ENCODE results near the gene MIPOL1. TPM values are rescaled to one million over a fixed set of nuclear protein-coding genes. Genes with fewer than 3 reads are reported as not detected.
"Not testable (repeated sequence)": the region's sequence is repeated elsewhere in the genome, so short reads cannot be mapped to it uniquely, and the experiment has no call there.

Gene MIPOL1
- total RNA-seq, 1 donor from 2014 or later, result 2.8 TPM

GRCh38 chr14:37501877-37502276, 304.1 kb downstream of the MIPOL1 start:
- DNase-seq (ENCODE audit: low spot score), result no peak
- no peak for ATAC-seq

- DNase-seq (ENCODE audit: low spot score) (no peak), ATAC-seq (no peak)
Observed at GRCh38 chr14:37508503-37508902, 310.8 kb downstream of the MIPOL1 start.

GRCh38 chr14:37512173-37512572, 314.4 kb downstream of the MIPOL1 start:
- ATAC-seq, result no peak
- DNase-seq (ENCODE audit: low spot score), result no peak

- ATAC-seq, result no peak
- no peak for DNase-seq (ENCODE audit: low spot score)
Observed at GRCh38 chr14:37515771-37516170, 318.0 kb downstream of the MIPOL1 start.

- ATAC-seq, result no peak
- no peak for DNase-seq (ENCODE audit: low spot score)
Observed at GRCh38 chr14:37526994-37527393, 329.3 kb downstream of the MIPOL1 start.

GRCh38 chr14:37539992-37540391, 342.3 kb downstream of the MIPOL1 start:
- DNase-seq (ENCODE audit: low spot score) (no peak), ATAC-seq (no peak)

- no peak for DNase-seq (ENCODE audit: low spot score)
- ATAC-seq, result no peak
Observed at GRCh38 chr14:37544407-37544806, 346.7 kb downstream of the MIPOL1 start.

- DNase-seq (ENCODE audit: low spot score), result no peak
- no peak for ATAC-seq
Observed at GRCh38 chr14:37545174-37545573, 347.4 kb downstream of the MIPOL1 start.

GRCh38 chr14:37546621-37547447, 349.1 kb downstream of the MIPOL1 start:
- DNase-seq (ENCODE audit: low spot score), result peak; percentile 50
- peak; percentile 95 for ATAC-seq

GRCh38 chr14:37550511-37550910, 352.8 kb downstream of the MIPOL1 start:
- ATAC-seq (no peak), DNase-seq (ENCODE audit: low spot score) (no peak)

GRCh38 chr14:37551119-37551518, 353.4 kb downstream of the MIPOL1 start:
- ATAC-seq (no peak), DNase-seq (ENCODE audit: low spot score) (no peak)

- DNase-seq (ENCODE audit: low spot score), result no peak
- peak; percentile 61 for ATAC-seq
Observed at GRCh38 chr14:37553935-37554550, 356.3 kb downstream of the MIPOL1 start.

GRCh38 chr14:37555596-37555995, 357.9 kb downstream of the MIPOL1 start:
- not testable (repeated sequence) for DNase-seq (ENCODE audit: low spot score); ATAC-seq

GRCh38 chr14:37558740-37559139, 361.0 kb downstream of the MIPOL1 start:
- no peak for DNase-seq (ENCODE audit: low spot score)
- ATAC-seq, result no peak

- DNase-seq (ENCODE audit: low spot score), result no peak
- ATAC-seq, result no peak
Observed at GRCh38 chr14:37559386-37559785, 361.6 kb downstream of the MIPOL1 start.

GRCh38 chr14:37563189-37563588, 365.5 kb downstream of the MIPOL1 start:
- DNase-seq (ENCODE audit: low spot score) (no peak), ATAC-seq (no peak)

- DNase-seq (ENCODE audit: low spot score) (no peak), ATAC-seq (peak; percentile 67)
Observed at GRCh38 chr14:37565550-37565949, 367.8 kb downstream of the MIPOL1 start.

- DNase-seq (ENCODE audit: low spot score), result no peak
- peak; percentile 91 for ATAC-seq
Observed at GRCh38 chr14:37566811-37567371, 369.2 kb downstream of the MIPOL1 start.

GRCh38 chr14:37569729-37570128, 372.0 kb downstream of the MIPOL1 start:
- no peak for ATAC-seq

GRCh38 chr14:37571391-37571790, 373.7 kb downstream of the MIPOL1 start:
- ATAC-seq (no peak), DNase-seq (ENCODE audit: low spot score) (no peak)

More at GRCh38 chr14:37569729-37570128, 372.0 kb downstream of the MIPOL1 start:
- DNase-seq (ENCODE audit: low spot score), result no peak

- no peak for DNase-seq (ENCODE audit: low spot score)
Observed at GRCh38 chr14:37573356-37573755, 375.6 kb downstream of the MIPOL1 start.

GRCh38 chr14:37579274-37579673, 381.5 kb downstream of the MIPOL1 start:
- no peak for DNase-seq (ENCODE audit: low spot score)
- no peak for ATAC-seq

More at GRCh38 chr14:37573356-37573755, 375.6 kb downstream of the MIPOL1 start:
- no peak for ATAC-seq

Data from left lobe of liver (tissue), 2 donors.